ENCODE measurements around the gene ZPR1. TPM values are rescaled to one million over a fixed set of nuclear protein-coding genes. Genes with fewer than 3 reads are reported as not detected.
A peak's percentile ranks its signal among the peaks of the same experiment; 100 is the strongest.

Gene ZPR1
- total and polyA plus RNA-seq, 4 donors: 19.2 to 48.2 (median 26.3) TPM

DNA sequence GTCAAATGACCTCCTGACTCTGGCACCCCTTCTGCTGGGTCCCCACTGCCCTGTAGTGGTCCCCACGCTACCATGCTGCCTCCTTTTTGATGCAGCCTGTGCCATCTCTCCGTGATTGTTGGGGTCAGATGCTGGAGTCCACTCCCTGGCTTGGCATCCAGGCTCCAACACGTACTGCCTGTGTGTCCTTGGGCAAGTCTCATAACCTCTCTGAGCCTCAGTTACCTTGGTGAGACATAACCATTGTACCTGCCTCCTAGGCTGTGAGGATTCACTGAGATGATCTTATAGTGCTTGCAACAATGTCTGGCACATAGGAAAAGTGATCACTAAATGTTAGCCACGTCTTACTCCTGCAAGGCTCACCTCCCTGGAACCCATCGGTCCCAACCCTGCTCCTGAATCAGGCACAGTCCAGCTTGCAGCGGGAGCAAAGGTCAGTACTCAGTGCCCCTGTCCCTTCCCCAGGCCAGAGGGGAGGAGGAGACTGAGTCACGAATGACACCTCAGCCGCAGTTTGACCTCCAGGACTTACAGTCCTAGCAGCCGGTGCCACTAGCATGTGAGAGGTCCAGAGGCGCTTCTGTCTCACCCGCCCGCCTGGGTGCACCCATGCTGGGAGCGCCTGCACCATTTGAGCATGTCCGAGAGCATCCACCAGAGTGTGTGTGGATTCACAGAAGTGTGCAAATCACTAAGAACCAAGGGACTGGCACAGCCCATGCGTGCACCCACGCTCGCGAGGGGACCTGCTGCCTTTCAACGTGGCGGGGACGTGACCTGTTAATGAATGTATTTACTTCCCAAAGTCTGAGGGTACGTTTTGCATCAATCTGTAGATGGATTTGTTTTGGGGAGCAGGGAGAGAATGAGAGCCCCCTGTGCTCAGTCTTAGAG lies 38.3 kb upstream of the ZPR1 start:
- intact Hi-C loops (cut with DNase I): no loop called here
- Histone ChIP-seq H3K27ac (ENCODE audit: low read depth in 1 of 2, low read length in 2 of 2) (no peak overlapping the region), H3K9me3 (ENCODE audit: control insufficient read depth, low read length) (no peaks in the 10 kb centered on the region), H3K4me3 (ENCODE audit: low read length in 2 of 2) (no peak overlapping the region), H3K4me1 (ENCODE audit: control insufficient read depth in 1 of 2, insufficient read depth in 2 of 2, low read length in 2 of 2) (no peaks in the 10 kb centered on the region), H3K27me3 (ENCODE audit: control insufficient read depth in 1 of 2, insufficient read depth in 2 of 2, low read length in 1 of 2) (no peaks in the 10 kb centered on the region), H3K36me3 (ENCODE audit: control insufficient read depth in 1 of 2, insufficient read depth in 2 of 2, low read length in 1 of 2) (no peaks in the 10 kb centered on the region)
- no peak for ATAC-seq (ENCODE audit: low FRiP score)
- 80 to 84% methylated on average over 22 of the region's 22 CpGs for WGBS, 2 donors
- no peak for DNase-seq

DNA sequence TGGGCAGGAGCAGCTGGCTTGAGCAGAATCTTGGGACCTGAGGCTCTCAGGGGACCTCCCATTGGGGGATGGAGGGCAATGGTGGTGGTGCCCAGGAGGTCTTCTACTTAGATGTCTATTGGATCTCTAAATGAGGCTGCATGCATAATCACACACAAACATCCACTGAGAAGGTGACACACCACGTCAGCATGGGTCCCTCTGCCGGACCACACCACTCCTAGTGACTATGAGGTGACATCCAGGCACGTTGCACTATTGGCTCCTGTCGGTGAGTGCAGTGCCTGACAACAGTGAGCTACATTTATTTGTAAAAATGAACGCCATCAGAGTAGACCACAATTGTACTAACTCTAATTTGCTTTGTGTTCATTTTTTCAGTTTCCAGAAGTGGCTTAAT lies 37.6 kb upstream of the ZPR1 start:
- WGBS, 2 donors: 81 to 83% methylated on average over 5 of the region's 5 CpGs
- intact Hi-C loops (cut with DNase I): no loop called here
- H3K36me3 ChIP-seq (ENCODE audit: control insufficient read depth in 1 of 2, insufficient read depth in 2 of 2, low read length in 1 of 2): no peaks in the 10 kb centered on the region
- no peaks in the 10 kb centered on the region for H3K4me1 ChIP-seq (ENCODE audit: control insufficient read depth in 1 of 2, insufficient read depth in 2 of 2, low read length in 2 of 2)
- H3K27me3 ChIP-seq (ENCODE audit: control insufficient read depth in 1 of 2, insufficient read depth in 2 of 2, low read length in 1 of 2): no peaks in the 10 kb centered on the region
- no peak overlapping the region for H3K27ac ChIP-seq (ENCODE audit: low read depth in 1 of 2, low read length in 2 of 2)
- DNase-seq (no peak), ATAC-seq (ENCODE audit: low FRiP score) (no peak)
- no peak overlapping the region for H3K4me3 ChIP-seq (ENCODE audit: low read length in 2 of 2)
- no peaks in the 10 kb centered on the region for H3K9me3 ChIP-seq (ENCODE audit: control insufficient read depth, low read length)

DNA sequence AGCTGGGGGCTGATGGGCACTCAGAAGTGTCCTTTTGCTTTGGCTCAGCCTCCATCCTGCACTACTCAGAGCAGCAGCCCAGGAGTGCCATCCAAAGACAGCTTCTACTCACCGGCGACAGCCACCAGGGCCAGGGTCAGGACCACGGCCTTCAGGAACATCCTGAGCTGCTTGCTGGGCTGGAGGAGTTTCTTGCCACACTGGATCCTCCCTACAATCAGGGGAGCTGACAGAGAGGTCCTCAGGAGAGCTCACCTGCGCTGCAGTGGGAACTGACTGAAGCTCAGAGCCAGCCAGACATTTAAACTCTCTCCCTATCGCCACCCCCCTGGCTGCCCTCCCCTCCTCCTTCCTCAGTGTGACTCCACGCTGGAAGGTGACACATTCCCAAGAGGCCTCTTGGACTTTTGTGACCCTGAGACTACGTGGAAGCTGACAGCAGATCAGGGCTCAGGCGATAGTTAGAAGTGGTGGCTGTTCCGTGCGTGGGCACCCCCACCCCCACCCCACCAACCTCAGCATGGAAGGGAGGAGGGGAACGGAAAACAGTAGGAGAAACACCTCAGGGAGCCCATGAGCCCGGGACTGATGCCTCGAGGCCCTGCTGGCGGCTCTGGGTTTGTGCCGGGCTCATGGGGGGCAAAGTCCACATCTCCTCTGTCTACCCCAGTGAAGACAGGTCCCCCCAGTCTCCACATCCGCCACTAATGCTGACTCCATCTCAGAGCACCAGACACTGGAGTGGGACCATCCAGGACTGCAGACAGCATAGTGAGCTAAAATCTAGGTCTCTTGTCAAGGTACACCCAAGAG lies 35.4 kb upstream of the ZPR1 start, which contains the start of gene APOA4:
APOA4 (minus strand) TSS at position 274 of the 813 bp plus-strand sequence; CDS start at position 161, 113 bp downstream.
- ATAC-seq (ENCODE audit: low FRiP score): no peak

DNA sequence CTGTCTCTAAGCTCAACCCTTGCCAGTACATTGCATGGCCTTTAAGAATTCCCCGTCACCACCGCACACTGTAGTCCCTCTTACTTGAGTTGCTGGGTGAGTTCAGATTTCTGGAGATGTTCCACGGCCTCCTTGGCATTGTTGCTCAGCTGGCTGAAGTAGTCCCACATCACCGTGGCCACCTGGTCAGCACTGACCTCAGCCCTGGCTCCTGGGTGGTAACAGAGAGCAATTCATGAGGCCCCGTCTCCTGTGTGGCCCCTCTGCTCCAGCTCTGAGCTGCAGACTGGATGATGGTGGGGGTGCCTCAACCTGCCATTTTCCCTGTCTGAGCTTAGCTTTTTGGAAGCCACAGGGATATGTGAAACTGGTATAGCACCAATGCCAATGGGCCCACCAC lies 34.8 kb upstream of the ZPR1 start:
- no peak overlapping the region for H3K4me3 ChIP-seq (ENCODE audit: low read length in 2 of 2)
- H3K4me1 ChIP-seq (ENCODE audit: control insufficient read depth in 1 of 2, insufficient read depth in 2 of 2, low read length in 2 of 2): no peaks in the 10 kb centered on the region
- H3K36me3 ChIP-seq (ENCODE audit: control insufficient read depth in 1 of 2, insufficient read depth in 2 of 2, low read length in 1 of 2): no peaks in the 10 kb centered on the region
- no peaks in the 10 kb centered on the region for H3K9me3 ChIP-seq (ENCODE audit: control insufficient read depth, low read length)
- ATAC-seq (ENCODE audit: low FRiP score) (no peak), DNase-seq (no peak)
- no peak overlapping the region for H3K27ac ChIP-seq (ENCODE audit: low read depth in 1 of 2, low read length in 2 of 2)
- intact Hi-C loops (cut with DNase I): no loop called here
- 61 to 68% methylated on average over 5 of the region's 5 CpGs for WGBS, 2 donors
- no peaks in the 10 kb centered on the region for H3K27me3 ChIP-seq (ENCODE audit: control insufficient read depth in 1 of 2, insufficient read depth in 2 of 2, low read length in 1 of 2)

More for the DNA sequence above, 35.4 kb upstream of the ZPR1 start, which contains the start of gene APOA4:
- intact Hi-C loops (cut with DNase I): no loop called here
- WGBS, 2 donors: 82 to 84% methylated on average over 16 of the region's 16 CpGs
- Histone ChIP-seq H3K4me1 (ENCODE audit: control insufficient read depth in 1 of 2, insufficient read depth in 2 of 2, low read length in 2 of 2) (no peaks in the 10 kb centered on the region), H3K27me3 (ENCODE audit: control insufficient read depth in 1 of 2, insufficient read depth in 2 of 2, low read length in 1 of 2) (no peaks in the 10 kb centered on the region), H3K9me3 (ENCODE audit: control insufficient read depth, low read length) (no peaks in the 10 kb centered on the region), H3K4me3 (ENCODE audit: low read length in 2 of 2) (no peak within 1 kb of the TSS), H3K27ac (ENCODE audit: low read depth in 1 of 2, low read length in 2 of 2) (no peak within 1 kb of the TSS), H3K36me3 (ENCODE audit: control insufficient read depth in 1 of 2, insufficient read depth in 2 of 2, low read length in 1 of 2) (no peaks in the 10 kb centered on the region)
- no peak for DNase-seq

DNA sequence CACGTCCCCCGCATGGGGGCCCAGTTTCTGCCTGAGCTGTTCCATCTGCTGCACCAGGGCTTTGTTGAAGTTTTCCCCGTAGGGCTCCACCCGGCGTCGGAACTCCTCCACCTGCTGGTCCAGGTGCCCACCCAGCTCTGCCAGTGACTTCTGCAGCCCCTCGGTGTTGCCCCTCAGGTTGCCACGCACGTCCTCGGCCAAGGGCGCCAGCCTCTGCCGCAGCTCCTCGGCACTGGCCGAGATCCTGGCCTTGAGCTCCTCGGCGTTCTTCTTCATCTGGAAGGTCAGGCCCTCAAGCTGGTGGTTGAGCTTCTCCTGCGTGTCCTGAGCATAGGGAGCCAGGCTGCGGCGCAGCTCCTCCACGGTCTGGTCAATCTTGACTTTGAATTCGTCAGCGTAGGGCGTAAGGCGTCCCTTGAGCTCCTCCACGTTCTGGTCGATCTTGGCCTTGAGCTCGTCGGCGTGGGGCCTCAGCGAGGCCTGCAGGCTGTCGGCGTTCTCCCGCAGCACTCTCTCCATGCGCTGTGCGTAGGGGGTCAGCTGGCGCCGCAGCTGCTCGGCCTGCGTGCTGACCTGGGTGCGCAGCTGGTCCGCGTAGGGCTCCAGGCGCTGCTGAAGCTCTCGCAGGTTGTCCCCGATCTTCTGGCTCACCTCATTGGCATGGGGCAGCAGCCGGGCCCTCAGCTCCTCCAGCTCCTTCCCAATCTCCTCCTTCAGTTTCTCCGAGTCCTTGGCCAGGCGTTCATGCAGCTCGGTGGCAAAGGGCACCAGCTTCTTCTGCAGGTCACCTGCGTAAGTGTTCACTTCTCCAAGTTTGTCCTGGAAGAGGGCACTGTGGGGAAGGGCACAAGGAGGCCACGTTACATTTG lies 33.5 kb upstream of the ZPR1 start:
- Histone ChIP-seq H3K4me1 (ENCODE audit: control insufficient read depth in 1 of 2, insufficient read depth in 2 of 2, low read length in 2 of 2) (no peaks in the 10 kb centered on the region), H3K27me3 (ENCODE audit: control insufficient read depth in 1 of 2, insufficient read depth in 2 of 2, low read length in 1 of 2) (no peaks in the 10 kb centered on the region), H3K27ac (ENCODE audit: low read depth in 1 of 2, low read length in 2 of 2) (no peak overlapping the region), H3K4me3 (ENCODE audit: low read length in 2 of 2) (no peak overlapping the region), H3K36me3 (ENCODE audit: control insufficient read depth in 1 of 2, insufficient read depth in 2 of 2, low read length in 1 of 2) (no peaks in the 10 kb centered on the region), H3K9me3 (ENCODE audit: control insufficient read depth, low read length) (no peaks in the 10 kb centered on the region)
- no peak for DNase-seq
- intact Hi-C loops (cut with DNase I): no loop called here
- WGBS, 2 donors: 95 to 96% methylated on average over 51 of the region's 51 CpGs
- no peak for ATAC-seq (ENCODE audit: low FRiP score)

DNA sequence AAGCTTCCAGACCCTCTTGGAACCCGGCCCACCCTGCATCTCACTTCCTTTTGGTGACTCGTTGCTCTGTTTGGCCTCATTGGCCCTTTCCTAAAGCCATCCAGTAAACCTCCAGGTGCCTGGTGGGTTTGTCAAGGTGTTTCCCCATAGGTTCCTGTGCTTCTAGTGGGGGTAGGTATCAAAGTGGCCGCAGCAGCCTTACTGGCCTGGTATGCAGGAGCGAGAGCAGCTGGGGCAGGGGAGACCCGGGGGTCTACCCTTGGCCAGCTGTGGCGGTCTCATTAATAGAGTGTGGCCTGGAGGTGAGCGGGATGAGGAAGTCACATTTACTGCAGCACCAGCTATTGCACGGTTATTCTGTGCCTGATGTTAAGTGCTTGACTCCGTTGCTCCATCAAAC lies 31.2 kb upstream of the ZPR1 start:
- 88 to 89% methylated on average over 9 of the region's 9 CpGs for WGBS, 2 donors
- no peak overlapping the region for H3K4me3 ChIP-seq (ENCODE audit: low read length in 2 of 2)
- no peaks in the 10 kb centered on the region for H3K4me1 ChIP-seq (ENCODE audit: control insufficient read depth in 1 of 2, insufficient read depth in 2 of 2, low read length in 2 of 2)
- H3K9me3 ChIP-seq (ENCODE audit: control insufficient read depth, low read length): no peaks in the 10 kb centered on the region
- ATAC-seq (ENCODE audit: low FRiP score) (no peak), DNase-seq (no peak)
- no peaks in the 10 kb centered on the region for H3K36me3 ChIP-seq (ENCODE audit: control insufficient read depth in 1 of 2, insufficient read depth in 2 of 2, low read length in 1 of 2)
- H3K27me3 ChIP-seq (ENCODE audit: control insufficient read depth in 1 of 2, insufficient read depth in 2 of 2, low read length in 1 of 2): no peaks in the 10 kb centered on the region
- intact Hi-C loops (cut with DNase I): no loop called here
- H3K27ac ChIP-seq (ENCODE audit: low read depth in 1 of 2, low read length in 2 of 2): no peak overlapping the region

DNA sequence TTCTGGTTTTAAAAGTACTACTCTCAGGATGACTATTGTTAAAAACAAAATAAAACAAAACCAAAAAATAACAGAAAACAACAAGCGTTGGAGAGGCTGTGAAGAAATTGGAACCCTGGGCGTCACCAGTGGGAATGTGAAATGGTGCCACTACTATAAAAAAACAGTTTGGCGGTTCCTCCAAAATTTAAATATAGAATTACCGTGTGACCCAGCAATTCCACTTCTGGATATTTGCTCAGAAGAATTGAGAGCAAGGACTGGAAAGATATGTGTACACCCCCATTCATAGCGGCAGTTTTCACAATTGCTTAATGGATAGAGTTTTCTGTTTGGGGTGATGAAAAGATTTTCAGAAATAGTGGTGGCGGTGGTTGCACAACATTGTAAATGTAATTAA lies 26.7 kb upstream of the ZPR1 start:
- H3K4me1 ChIP-seq (ENCODE audit: control insufficient read depth in 1 of 2, insufficient read depth in 2 of 2, low read length in 2 of 2): no peaks in the 10 kb centered on the region
- ATAC-seq (ENCODE audit: low FRiP score) (no peak), DNase-seq (no peak)
- H3K27me3 ChIP-seq (ENCODE audit: control insufficient read depth in 1 of 2, insufficient read depth in 2 of 2, low read length in 1 of 2): no peaks in the 10 kb centered on the region
- peaks cover 2% of the 10 kb centered on the region for H3K9me3 ChIP-seq (ENCODE audit: control insufficient read depth, low read length)
- H3K4me3 ChIP-seq (ENCODE audit: low read length in 2 of 2): no peak overlapping the region
- no peak overlapping the region for H3K27ac ChIP-seq (ENCODE audit: low read depth in 1 of 2, low read length in 2 of 2)
- intact Hi-C loops (cut with DNase I): no loop called here
- 48 to 50% methylated on average over 6 of the region's 6 CpGs for WGBS, 2 donors
- H3K36me3 ChIP-seq (ENCODE audit: control insufficient read depth in 1 of 2, insufficient read depth in 2 of 2, low read length in 1 of 2): no peaks in the 10 kb centered on the region

DNA sequence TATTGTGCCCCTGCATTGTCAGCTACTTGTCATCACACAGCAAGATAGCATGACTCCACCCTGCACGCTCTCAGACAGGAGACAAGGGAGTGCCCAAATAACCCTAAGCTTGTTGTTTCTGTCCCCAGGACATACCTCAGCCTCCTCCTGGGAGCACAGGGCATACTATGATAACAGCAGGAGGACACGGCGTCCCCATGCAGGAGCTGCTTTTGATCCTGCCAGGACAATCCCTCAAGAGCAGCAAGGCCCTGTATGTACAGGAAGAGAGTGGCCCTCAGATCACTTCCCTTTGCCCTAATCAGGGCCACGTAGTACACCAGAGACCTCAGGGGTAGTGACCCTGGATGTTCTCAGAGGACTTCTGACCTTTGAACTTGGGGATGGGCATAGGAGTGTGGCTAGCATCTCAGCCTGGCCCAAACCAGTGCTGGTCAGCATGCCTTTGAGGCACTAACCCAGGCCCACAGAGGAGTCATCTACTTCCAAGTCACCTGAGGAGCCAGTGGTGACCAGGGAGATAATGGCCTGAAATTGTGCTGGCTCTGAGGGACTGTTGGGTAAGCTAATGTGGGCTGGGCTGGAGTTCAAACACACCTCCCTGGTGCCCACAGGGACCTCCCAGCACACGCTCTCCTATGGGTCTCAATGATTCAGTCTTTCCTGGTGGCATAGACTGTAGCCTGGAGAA lies 26.1 kb upstream of the ZPR1 start:
- WGBS, 2 donors: 59 to 70% methylated on average over 5 of the region's 5 CpGs
- peak; percentile 41 for ATAC-seq (ENCODE audit: low FRiP score)
- intact Hi-C loops (cut with DNase I): no loop called here

More for the DNA sequence above, 26.1 kb upstream of the ZPR1 start:
- Histone ChIP-seq H3K4me3 (ENCODE audit: low read length in 2 of 2) (no peak overlapping the region), H3K27ac (ENCODE audit: low read depth in 1 of 2, low read length in 2 of 2) (no peak overlapping the region), H3K4me1 (ENCODE audit: control insufficient read depth in 1 of 2, insufficient read depth in 2 of 2, low read length in 2 of 2) (no peaks in the 10 kb centered on the region), H3K27me3 (ENCODE audit: control insufficient read depth in 1 of 2, insufficient read depth in 2 of 2, low read length in 1 of 2) (no peaks in the 10 kb centered on the region), H3K9me3 (ENCODE audit: control insufficient read depth, low read length) (peaks cover 2% of the 10 kb centered on the region), H3K36me3 (ENCODE audit: control insufficient read depth in 1 of 2, insufficient read depth in 2 of 2, low read length in 1 of 2) (no peaks in the 10 kb centered on the region)
- DNase-seq: no peak

Measured in aorta (tissue), 5 donors.